Activated CD4-positive, alpha-beta T cell treated with anti-CD3 and anti-CD28 coated beads for 48 hours (primary cell): Measurements from ENCODE around the gene ATP8A1.
A peak's percentile ranks its signal among the peaks of the same experiment; 100 is the strongest.

Experiments used
- DNase-seq: peaks from one replicate; pipeline ENCODE4 v3.0.0-alpha.2; 2020

The ATP8A1 gene

DNA sequence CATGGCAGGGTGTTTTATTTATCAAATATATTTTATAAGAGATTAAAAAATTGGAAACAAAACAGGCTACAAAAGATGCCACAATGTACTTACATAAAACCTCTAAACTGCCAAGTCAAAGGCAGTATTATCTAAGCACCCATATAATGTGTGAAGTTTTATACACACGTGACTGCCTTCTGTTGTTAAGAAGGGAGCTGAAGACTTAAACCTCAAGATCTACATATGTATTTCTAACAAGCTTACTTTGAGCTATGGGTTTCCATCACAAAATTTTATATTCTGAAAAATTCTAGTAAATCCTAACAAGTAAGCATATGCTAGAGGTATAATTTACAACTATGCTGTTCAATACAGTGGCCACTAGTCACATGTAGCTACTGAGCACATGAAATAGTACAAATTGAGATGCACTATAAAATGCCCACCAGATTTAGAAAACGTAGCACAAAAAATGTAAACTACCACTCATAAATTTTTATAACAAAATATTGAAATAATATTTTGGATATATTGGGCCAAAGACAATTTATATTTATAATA, 9.8 kb downstream of the ATP8A1 start:
- no peak for DNase-seq

DNA sequence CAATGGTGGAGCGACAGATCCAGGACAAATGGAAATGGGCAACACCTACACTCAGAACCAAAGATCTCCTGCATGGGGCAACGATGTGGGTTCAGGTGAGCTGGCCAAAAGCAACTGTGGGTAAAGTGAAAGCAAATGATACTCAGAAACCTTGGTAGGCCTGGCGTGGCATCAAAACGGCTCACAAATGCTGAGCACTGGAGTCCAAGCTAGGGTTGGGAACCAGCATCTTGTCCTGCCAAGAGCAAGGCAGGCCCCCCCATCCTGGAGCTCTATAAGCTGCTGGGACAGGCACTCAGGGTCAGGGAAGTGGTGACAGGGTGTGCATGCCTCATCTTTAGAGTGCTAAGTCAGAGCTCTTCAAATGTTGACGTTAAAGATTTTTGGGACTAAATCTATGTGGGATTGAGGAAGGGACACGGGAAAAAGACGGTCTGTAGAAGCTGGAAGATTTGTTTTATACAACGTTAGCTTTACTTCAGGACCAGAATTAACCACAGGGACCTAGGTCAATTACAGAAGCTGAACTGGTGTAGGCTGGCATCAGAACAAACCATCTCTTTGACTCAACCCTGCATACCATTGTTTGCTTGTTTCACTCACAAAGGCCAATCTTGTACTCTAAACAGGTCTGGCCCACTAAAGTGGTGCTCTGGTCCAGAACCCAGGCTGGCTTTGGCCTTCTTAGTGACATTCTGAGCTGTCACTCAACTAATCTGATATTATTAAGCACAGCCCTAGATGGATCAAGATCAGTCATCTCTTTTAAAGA, 10.7 kb downstream of the ATP8A1 start:
- no peak for DNase-seq

DNA sequence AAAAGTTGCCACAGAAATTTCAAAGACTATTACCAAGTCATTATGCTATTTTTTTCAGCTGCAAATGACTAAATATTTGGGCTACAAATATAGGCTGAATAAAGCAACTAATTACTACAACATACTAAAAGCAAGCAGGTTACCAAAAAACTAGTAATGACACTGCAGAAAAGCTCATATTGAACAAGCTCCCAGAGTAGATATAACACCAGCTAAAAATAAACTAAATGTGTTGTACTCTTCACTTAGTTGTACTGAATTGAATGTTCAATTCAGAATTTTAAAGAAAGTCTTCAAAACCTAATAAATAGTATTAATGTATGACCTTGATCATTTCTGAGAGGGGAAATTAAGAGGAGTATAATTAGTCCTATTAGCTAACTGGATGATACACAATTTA, 12.0 kb downstream of the ATP8A1 start:
- DNase-seq: no peak

DNA sequence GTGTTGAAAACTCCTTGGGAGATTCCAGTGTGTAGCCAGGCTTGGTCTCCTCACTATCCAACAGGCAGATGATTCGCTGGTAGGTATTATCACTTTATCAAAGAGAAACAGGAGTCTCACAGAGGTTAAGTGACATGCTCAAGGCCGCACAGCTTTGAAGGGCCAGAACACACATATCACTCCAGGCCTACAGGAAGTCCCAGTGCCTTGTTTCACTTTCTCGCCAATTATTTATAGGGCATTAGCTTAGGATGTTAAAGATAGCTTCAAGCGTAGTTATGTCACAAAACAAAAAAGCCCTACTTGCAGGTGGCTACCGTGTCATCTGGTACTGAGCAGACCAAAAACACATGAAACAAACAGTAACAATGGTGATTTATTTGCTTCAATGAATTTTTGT, 13.2 kb downstream of the ATP8A1 start:
- no peak for DNase-seq

DNA sequence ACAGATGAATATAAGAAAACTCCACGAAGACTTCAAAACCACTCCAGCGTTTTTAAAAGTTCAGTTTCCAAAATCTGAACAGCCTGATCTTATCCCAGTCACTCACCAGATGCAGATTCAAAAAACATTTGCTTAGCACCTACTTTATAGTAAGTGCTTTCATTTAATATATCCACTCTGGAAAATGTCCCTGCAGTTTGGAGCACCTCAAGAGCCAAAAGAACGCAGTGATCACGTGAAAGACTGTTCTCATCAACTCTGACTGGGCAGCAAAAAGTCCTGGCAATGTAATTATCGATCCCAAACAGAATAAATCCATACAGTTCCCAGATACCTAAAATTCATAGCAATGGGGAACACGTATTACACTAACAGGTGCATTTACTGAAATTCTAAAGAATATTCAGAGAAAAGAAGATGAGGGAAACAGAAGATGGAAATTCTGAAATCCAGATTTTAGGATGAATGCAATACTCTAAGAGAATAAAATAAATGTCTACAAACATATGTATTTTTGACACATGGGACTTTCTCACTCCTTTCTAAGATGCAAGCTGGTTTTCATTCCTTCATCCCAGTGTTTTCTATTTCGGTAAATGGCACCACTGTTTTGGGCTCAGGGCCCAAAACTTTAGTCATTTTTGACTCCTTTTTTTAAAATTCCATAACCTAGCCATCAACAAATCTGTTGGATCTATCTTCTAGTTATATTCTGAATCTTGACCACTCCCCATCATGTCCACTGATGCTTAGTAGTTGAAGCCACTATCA, 13.9 kb downstream of the ATP8A1 start:
- DNase-seq: no peak

DNA sequence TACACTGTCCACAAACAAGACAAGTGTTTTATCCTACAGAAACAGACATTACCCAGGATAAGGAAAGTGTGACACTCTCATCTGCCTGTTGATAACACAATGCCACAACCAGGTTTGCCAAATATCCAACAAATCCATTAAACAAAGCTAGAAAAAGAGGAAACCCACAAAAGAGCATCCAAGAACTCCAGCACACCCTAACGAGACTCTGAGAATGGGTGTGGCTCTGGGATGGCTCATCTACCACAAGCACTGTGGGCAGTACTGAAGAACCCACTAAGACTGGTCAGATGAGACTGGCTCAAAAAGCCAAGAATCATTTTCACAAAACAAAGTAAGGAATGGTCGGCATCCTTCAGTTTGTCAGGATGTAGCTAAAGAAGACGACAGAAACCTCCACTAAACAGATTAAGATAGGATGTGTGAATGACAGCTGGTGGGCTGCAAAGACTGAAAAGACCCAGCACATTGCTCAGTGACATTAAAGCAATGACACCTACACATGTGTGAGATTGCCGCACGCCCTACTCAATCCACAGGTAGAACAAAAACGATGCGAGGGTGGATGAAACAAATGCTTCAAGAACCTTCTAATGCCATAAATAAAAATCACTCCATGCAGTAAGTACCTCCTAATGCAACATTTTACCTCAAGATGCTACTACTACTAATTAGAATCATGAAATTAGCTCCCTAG, 14.7 kb downstream of the ATP8A1 start:
- peak; percentile 22 for DNase-seq

DNA sequence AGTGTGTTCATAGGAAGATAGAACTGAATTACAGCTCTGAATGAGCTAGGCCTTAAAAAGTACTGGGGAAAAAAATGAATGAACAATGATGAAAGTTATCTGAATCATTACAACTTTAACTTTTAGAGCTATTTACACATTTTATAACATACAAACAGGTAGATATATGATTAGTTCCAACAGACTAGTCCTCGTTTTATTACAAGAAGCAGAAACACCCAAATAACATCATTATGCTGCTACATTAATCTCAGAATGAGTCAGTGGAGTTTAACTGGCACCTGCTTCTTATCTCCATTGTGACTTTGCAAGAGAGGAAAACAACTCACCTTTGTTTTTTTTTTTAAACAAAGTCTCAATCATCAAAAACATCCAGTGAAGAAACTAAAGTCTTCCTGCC, 15.2 kb downstream of the ATP8A1 start:
- DNase-seq: no peak

DNA sequence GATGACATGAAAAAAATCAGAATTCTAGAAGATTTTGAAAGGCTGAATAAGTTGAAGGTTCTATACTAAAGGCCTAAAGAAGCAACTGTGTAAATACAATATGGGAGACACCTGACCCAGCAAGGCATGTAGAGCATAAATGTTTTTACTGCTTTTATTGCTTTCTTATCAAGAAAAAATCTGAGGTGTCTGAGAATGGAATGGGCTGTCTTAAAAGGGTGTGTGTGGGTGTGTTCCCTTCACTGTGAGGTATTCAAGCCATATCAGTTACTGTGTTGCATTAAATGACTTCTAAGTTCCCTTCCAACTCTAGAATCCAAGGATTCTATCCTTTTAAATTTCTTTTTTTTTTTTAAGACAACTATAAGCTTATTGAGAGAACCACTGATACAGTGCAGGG, 15.7 kb downstream of the ATP8A1 start:
- no peak for DNase-seq

DNA sequence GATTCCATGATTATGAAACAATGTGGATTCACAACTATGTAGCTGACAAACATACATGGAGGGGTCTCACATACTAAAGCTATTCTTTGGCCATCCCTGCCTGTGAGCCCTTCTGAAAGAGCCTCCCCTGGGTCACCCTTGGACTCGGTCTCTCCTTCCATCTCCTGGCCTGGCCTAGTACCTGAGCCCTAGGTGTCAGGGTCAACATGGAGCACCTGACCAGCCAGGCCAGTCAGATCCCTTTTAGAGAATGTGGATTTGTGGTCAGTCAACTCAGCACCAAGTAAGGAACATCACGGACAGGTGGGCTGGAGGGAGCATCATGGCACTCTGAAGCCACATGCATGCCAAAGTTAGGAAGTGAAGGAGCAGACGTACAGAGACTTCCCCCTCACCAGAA, 16.3 kb downstream of the ATP8A1 start:
- DNase-seq: no peak

DNA sequence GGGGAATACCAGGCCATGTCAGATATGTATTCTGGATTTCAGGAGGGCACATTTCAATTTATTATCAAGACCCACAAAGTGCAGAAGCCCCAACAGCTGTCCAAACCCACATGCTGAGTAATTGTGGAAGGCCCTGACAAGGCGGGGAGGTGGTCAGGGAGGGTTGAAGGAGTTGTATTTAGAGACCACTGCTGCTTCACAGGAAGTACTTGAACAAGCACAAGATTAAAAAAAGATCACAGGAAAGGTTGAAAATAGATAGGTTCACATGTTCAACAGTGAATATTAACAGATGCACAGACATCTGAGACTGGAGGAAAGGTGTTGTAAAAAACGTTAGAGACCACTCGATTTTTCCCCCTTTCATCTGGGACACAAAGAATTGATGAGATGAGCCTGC, 17.9 kb downstream of the ATP8A1 start:
- DNase-seq: no peak

DNA sequence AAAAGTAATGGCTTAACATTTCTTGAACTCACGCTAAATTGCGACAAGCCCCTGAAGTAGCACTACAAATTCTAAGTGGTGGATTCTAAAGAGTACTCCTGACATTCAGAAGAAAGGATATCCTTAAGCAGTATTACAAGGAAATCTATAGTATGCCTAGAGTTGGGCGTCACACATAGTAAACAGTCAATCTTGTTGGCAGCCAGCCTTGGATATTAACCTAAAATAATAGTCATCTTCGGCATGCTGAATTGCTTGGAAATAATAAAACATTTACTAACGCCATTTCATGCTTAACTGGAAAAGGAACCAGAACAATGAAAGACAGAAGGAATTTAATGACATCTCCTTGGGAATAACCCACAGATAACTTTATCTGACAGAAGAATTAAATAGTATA, 18.6 kb downstream of the ATP8A1 start:
- no peak for DNase-seq

DNA sequence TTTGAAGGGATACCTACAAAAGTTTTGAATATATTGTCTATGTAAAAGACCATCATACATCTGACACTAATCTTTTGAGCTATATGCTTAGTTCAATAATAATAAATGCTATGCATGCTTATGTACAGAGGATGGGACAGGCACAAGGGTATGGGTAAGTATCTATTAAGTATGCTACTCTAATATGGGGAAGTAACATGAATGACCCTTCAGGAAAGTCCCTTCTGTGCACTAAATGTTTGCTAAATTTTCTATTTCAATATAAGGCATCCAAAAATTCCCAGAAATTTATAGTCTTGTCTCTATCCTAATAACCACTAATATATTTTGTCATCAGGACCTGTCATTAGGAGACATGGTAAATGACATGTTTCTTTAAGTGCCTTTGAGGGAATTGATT, 19.0 kb downstream of the ATP8A1 start:
- no peak for DNase-seq

DNA sequence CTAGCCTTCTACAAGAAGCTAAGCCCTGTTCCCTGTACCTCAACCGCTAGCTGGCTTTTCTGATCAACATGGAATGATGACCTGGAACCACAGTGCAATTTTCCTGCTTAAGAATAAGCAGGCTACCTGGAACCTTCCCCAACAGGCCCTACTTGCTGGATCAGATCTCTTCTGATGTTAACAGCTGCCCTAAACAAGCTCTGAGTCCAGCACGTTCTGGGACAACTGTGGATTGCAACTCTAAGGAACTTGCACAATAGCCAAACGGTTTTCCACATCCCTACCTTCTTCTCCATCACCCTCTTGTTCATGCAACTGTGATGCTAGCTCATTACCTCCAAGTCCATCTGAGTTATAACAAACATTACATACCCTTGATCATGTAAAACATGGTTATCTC, 19.8 kb downstream of the ATP8A1 start:
- DNase-seq: no peak

DNA sequence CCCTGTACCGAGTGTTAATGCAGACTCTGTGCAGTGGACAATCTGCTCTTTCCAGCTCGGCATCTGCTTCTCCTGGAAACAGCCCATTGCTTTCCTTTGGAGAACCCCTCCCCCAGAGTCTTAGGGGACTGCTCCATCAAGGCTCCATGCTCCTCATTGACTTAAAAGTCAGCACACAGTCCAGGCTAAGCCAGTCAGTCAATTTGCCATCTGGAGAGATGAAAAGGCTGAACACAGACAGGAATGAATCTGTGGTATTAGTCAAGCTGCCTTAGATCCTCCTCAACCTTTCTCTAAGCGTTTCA, 20.3 kb downstream of the ATP8A1 start:
- no peak for DNase-seq

DNA sequence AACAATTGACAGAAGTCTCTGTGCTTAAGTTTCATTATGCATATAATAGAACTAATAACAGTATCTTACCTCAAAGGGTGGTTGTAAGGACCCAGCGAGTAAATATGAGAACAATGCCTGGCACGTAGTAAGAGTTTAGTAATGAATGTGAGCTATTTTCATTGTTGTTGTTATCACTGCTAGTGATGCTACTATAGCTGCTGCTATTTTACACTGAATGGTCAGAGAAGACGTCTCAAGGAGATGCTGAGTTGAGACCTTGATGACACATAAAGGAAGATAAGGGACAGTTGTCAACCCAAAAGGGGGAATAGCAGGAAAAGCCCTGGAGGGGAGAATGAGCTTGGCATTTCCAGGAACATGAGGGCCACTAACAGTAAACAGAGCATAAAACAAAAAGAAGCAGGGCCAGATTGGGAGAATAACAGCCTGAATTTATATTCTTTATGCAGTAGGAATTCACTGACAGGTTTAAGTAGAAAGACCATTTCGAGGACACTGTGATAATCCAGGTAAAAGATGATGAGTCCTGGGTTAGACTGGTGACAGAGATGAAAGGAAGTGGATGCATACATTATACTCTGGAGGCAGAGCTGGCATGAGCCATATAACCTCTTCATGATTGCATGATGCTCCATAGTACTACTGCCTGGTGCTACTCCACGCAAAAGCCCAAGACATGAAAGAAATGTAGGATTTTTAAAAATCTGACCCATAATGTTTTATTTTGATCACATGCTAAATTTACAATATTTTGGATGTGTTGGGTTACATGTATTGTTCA, 23.1 kb downstream of the ATP8A1 start:
- DNase-seq: no peak

DNA sequence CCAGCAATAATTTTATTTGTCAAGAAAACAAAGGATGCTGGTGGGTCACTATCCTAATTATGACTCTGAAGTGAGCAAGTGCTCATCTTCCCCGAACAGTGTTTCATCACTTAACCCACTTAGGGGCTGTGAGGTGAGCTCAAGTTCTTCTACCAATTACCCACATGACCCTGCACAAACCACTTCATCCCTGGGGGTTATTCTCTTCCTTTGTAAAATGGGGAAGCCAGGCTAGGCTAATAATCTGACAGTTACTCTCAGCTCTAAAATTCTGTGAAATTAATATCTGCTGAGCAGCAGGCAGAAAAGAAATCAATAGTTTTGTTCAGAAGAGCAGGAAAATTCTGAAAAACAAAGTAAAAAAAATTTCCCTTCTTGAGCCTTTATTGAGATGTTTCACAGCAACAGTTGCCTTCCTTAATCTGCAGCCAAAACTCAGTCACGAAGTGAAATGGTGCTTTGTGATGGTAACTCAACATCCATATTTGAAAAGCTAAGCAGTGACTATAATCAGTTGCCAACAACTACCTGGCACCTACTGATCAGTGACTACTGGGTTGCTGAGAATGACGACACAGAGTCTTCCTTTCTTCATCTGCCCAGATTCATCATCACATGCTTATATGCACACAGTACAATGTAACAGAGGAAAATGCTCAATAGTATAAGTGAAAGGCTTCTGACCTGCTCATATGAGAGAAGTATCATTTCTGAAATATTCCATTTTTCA, 24.1 kb downstream of the ATP8A1 start:
- DNase-seq: no peak

DNA sequence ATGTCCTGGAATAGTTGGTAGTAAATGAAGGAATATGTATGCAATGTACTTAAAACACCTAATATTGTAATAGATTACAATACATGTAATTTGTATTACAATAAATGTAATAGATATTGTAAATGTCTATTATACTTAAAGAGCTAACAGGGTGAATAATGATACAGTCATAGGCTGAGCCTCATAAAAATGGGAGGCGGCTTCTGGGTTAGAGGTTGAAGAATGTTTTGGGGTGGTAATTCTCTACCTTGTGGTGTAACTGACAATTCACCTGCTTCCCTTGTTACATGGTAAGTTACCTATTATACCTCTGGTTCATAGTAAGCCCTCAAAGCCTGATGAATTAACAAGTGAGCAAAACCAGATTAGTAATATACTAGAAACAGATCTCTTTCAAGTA, 26.0 kb downstream of the ATP8A1 start:
- no peak for DNase-seq

DNA sequence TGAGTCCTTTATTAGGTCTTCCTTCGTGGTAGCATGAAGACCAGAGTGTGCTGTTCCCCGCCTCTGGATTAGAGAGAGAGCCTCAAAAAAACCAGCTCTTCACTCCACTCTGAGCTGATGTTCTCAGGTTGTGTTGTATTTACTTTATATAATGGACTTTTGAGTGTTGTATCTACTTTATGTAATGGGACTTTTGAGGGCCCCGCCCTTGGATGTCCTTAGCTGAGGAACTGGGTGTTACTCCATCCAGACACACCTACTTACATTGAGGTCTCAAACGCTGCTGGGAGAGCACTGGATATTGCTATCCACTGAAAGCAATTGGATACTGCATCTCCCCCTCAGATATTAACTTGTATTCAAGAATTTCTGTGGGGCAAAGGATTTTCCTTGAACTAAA, 28.2 kb downstream of the ATP8A1 start:
- DNase-seq: no peak

DNA sequence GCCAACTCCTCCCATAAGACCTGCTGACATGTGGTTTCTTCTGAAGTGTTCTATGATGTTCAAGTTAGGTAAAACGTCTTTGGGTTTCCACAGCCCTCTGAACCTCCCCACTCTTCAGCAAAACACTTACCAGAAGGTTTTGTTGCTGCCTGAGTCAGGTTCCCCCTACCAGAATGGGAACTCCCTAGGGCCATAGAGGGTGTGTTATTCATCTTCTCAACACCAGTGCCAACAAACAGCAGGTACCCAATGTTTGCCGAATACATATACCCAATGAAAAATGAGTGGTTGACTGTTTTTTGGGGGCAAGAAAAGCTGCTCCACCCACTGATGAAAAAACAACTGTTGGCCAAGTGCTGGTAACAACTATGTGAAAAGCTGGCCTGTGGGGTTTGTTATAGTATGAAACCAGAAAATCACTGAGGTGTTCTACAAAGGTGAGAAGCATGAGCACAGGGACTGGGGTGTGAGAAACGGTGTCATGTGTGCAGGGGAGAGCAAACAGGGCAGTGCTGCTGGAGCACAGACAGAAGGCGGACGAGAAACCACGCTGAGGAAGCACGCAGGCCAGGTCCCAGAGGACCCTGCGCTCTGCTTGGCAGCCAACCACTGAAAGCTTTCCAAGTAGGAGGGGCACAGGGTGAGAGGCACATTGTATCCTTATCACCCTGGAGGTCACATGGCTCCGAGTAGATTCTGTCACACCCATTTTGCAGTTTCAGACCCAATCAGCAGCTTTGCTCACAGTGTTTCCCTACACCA, 28.8 kb downstream of the ATP8A1 start:
- DNase-seq: peak; percentile 57

DNA sequence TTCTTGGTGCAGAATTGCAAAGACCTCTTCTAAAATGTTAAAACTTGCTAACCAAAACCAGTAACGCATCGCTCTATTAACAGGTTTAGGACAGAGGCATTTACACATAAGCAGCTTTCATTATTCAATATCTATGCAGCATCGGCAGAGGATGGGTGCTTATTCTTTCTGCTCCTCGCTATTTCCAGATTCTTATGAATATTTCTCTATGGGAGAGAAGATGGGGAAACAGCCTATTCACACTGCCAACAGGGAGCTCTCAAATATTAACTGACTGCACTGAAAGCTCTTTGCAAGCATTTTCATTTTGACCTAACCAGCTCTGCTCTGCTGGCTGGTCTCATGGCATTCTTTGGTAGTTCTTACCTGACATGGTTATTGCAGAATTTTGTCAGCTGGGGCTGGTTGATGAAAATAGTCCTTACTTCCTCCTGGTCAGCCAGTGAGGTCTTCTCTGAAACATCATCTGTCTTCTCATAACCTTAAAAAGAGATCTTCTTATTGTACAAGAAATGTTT, 30.2 kb downstream of the ATP8A1 start:
- DNase-seq: no peak

DNA sequence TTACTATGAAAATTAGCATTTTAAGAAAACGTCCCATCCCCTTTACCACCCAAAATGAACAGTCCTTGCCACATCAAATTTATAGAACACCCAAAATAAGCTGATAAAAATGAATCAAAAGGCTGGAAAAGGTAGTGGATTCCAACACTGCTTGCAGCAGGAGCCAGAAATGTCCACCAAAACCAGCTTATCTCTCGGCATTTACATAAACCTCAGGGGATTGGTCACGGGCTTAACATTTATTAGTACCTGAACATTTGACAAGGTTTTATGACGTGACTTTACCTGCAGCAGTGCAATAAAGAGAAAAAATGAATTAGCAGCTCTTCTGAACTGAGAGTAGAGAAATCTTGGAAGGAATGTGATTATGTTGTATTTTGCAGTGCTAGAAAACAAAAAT, 31.6 kb downstream of the ATP8A1 start:
- no peak for DNase-seq
